ENCODE measurements around the gene KLHL29. TPM values are rescaled to one million over a fixed set of nuclear protein-coding genes. Genes with fewer than 3 reads are reported as not detected.

KLHL29 gene
- total RNA-seq, 1 experiment from 2014 or later = 2.4 TPM

- H3K27me3 Mint-ChIP-seq (ENCODE audit: low read depth) = peaks cover 32% of the 10 kb centered on the region
- Histone ChIP-seq H4K91ac (ENCODE audit: insufficient read length, low read depth, low read length) (no peak overlapping the region), H3K18ac (ENCODE audit: insufficient read length, low read depth, low read length) (no peak overlapping the region), H3K9ac (ENCODE audit: extremely low read depth, insufficient read length, low read length) (no peak overlapping the region), H3K23me2 (ENCODE audit: insufficient read length, low read depth, low read length, poor library complexity, severe bottlenecking) (no peaks in the 10 kb centered on the region), H2BK20ac (ENCODE audit: low read depth, low read length, poor library complexity, severe bottlenecking) (no peak overlapping the region), H2BK15ac (ENCODE audit: low read depth, low read length) (no peak overlapping the region), H3K9me3 (ENCODE audit: control insufficient read depth, low read depth, low read length) (no peaks in the 10 kb centered on the region), H2BK12ac (ENCODE audit: insufficient read length, low read depth, low read length) (no peak overlapping the region), H2AK5ac (ENCODE audit: insufficient read length, low read length) (no peak overlapping the region), H3K4ac (ENCODE audit: low read depth, low read length) (no peak overlapping the region), H2BK120ac (ENCODE audit: low read depth, low read length, poor library complexity, severe bottlenecking) (no peak overlapping the region), H3K79me2 (ENCODE audit: insufficient read depth, low read length) (no peaks in the 10 kb centered on the region), H3K4me1 (ENCODE audit: insufficient read depth, low read length) (no peaks in the 10 kb centered on the region), H3K23ac (ENCODE audit: insufficient read length, low read depth, low read length) (no peak overlapping the region), H4K20me1 (ENCODE audit: control insufficient read depth, insufficient read depth, insufficient read length) (no peaks in the 10 kb centered on the region), H3T11ph (ENCODE audit: low read length) (no peak overlapping the region), H3K56ac (ENCODE audit: insufficient read length, low read depth, low read length) (no peak overlapping the region), H2AFZ (ENCODE audit: low read length) (no peak overlapping the region), H3K14ac (ENCODE audit: insufficient read depth, low read length) (no peak overlapping the region), H2BK5ac (ENCODE audit: insufficient read length, low read length) (no peak overlapping the region), H4K5ac (ENCODE audit: insufficient read length, low read depth, low read length) (no peak overlapping the region), H3K27ac (ENCODE audit: insufficient read length, low read depth, low read length) (no peak overlapping the region), H4K8ac (replicated peaks; ENCODE audit: insufficient read length, low read depth, low read length) (no peak overlapping the region), H3K4me2 (ENCODE audit: insufficient read depth, insufficient read length, low read length) (no peak overlapping the region), H3K79me1 (ENCODE audit: insufficient read depth, low read depth, low read length, poor library complexity, severe bottlenecking) (no peaks in the 10 kb centered on the region), H3K27me3 (ENCODE audit: insufficient read depth, low read length) (no peaks in the 10 kb centered on the region)
- peaks cover 2 to 8% of the 10 kb centered on the region in 2 experiments; a peak in 2 of 4 replicates for H3K4me1 Mint-ChIP-seq
- no CpG with 5 or more reads among the region's 16 CpGs for WGBS (ENCODE audit: extremely low coverage, insufficient read length, low lambda C conversion rate)
- no peak overlapping the region for H3K4me3 Mint-ChIP-seq
- TF ChIP-seq CTCF (conservative IDR thresholded peaks at IDR 0.05) = no peak
- no peaks in the 10 kb centered on the region; a peak in 2 of 7 replicates for H3K36me3 Mint-ChIP-seq (ENCODE audit: insufficient read depth in 1 of 3, low read depth in 3 of 3)
- no peak overlapping the region for H3K27ac Mint-ChIP-seq
- no peaks in the 10 kb centered on the region; a peak in 1 of 5 replicates for H3K9me3 Mint-ChIP-seq
- no peak for DNase-seq
These were observed 34.8 kb upstream of the KLHL29 start for GRCh38 chr2:23350041-23350791.
